HG03565 (cell line): ENCODE results near the gene PPP1R13L.
"Not testable (repeated sequence)": the region's sequence is repeated elsewhere in the genome, so short reads cannot be mapped to it uniquely, and the experiment has no call there.

ENCODE experiments used
- ATAC-seq: cut with Tn5 transposase; IDR thresholded peaks from one replicate; pipeline ENCODE4 v1.9.1; 2021; ENCODE audit warnings: mild to moderate bottlenecking, moderate library complexity; ENCODE audit not compliant: unreplicated experiment

Gene PPP1R13L

GRCh38 chr19:45431008-45431407, 26.1 kb upstream of the PPP1R13L start:
- not testable (repeated sequence) for ATAC-seq

DNA sequence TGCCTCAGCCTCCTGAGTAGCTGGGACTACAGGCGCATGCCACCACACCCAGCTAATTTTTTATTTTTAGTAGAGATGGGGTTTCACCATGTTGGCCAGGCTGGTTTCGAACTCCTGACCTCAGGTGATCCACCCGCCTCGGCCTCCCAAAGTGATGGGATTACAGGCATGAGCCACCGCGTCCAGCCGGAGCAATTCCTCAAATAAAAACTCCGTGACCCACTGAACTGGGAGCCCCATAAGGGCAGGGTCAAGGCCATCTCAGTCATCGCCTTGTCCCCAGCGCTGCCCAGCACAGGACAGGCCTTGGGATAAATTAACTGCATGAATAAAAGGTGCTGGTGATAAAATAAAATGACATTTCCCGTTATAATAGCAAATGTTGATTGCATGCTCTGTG, 25.0 kb upstream of the PPP1R13L start:
- not testable (repeated sequence) for ATAC-seq

GRCh38 chr19:45428384-45429231, 23.7 kb upstream of the PPP1R13L start:
- ATAC-seq: no peak

DNA sequence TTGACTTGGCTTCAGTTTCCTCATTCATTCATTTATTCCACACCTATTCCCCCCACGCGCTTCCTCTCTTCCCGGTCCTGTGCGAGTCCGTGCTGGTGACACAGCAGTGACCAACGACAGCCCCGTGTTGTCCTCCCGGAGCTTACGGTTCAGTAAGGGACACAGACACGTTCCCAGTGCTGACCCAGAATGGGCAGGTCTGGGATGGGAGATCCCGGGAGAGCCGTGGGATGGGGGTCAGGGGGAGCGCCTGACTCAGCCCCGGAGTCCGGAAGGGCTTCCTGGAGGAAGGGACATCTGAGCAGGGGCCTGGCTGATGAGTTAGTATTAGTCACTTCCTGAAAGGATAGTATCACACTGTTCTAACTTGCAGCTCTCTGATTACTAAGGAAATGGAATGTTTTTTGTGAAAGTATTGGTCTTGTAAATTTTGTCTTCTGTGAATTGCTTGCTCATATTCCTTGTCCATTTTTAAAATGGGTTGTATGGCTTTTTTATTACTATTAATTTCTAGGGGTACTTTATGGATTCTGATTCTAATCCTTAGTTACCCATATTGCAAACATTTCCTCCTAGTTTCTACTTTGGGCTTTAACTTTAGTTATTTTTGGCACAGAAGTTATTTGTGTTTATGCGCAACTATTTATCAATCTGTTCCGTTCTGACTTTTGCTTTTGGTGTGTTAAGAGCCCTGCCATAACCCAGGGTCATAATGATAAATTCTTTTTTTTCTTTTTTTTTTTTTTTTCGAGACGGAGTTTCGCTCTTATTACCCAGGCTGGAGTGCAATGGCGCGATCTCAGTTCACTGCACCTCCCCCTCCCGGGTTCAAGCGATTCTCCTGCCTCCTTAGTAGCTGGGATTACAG, 19.6 kb upstream of the PPP1R13L start:
- ATAC-seq: no peak

- peak; percentile 41 for ATAC-seq
These were observed 18.8 kb upstream of the PPP1R13L start, which contains the start of gene ERCC1 for GRCh38 chr19:45423589-45424190. Gene ERCC1, minus strand, starts transcription at chr19:45423917. Its CDS starts 543 bp downstream, at chr19:45423374.

DNA sequence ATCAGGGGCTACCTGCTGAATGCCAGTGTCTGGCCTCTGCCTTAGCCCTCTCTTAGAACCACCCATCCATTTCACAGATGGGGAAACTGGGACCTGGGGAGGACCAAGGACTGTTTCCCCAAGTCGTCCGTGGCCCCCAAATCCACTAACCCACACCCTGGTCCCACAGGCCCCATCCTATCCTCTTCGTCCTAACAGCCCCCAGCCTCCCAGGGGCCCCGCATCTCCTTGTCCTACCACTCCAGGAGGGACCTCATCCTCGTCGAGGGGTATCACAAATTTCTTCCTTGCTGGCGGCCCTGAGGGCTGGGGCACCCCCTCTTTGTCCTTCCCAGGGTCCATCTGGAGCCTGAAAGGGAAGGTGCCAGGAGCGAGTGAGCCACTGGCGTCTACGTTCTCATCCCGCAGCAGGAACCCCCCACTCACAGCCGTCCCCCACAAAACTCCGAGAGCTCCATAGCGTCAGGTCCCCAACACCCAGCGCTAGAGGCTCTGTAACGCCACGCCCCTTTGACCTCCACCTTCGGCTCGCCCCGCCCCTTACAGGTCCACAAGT, 18.2 kb upstream of the PPP1R13L start:
- ATAC-seq: no peak

GRCh38 chr19:45421947-45422498, 17.2 kb upstream of the PPP1R13L start:
- no peak for ATAC-seq

GRCh38 chr19:45420871-45421270, 16.0 kb upstream of the PPP1R13L start:
- ATAC-seq: no peak

- ATAC-seq: no peak
These were observed 15.5 kb upstream of the PPP1R13L start for GRCh38 chr19:45420356-45420755.

GRCh38 chr19:45419895-45420294, 15.0 kb upstream of the PPP1R13L start:
- ATAC-seq: no peak

DNA sequence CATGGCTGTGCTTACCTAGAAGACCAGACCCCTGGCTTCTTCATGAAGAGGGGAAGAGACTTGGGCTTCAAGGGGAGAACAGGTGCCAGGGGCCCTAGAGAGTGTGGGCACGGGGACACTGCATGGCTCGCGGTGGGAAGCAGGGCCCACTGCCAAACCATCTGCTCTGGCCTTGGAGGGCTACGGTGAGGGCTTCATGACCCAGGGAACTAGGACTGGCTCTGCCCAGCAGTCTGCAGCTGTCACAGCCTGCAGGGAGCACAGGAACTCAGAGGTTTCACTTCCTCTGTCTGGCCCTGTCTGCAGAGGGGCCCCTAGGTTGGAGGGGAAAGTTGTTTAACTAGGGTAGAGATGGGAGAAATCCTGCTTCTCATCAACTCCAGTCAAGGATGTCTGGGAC, 14.5 kb upstream of the PPP1R13L start:
- ATAC-seq: peak; percentile 35

- ATAC-seq: no peak
These were observed 13.9 kb upstream of the PPP1R13L start for GRCh38 chr19:45418802-45419201.

DNA sequence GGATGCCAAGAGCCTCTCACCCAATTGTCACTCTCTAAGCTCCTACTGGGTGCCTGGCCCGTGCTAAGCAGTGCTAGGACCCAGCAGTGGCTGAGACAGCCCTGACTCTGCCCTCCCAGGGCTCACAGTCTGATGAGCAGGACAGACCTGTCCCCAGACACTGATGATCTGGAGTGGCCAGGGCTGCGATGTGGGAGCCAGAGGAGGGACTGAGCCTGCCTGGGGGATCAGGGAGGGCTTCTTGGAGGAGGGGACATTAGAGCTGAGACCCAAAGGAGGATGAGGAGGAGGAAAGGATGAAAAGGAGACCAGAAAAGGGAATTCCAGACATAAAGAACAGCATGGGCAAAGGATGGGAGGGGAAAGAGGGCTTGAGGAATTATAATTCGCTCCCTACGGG, 12.3 kb upstream of the PPP1R13L start:
- ATAC-seq: no peak

DNA sequence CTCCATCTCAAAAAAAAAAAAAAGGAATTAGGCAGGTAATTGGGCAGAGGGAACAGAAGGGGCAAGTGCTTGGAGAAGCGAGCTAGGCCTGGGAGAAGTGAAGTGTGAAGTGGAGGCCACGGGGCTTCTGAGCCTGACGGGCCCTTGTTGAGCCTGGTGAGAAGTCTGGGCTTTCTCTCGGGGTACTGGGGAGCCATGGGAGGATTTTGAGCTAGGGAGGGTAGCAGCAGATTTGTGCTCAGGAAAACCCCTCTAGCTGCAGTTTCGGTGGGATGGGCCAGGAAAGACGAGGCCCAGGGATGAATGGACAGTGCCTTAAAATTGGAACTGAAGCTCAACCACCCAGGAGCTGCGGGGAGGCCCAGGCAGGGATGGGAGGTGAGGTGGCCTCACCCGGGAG, 9.6 kb upstream of the PPP1R13L start:
- ATAC-seq: no peak

GRCh38 chr19:45413497-45413896, 8.6 kb upstream of the PPP1R13L start:
- ATAC-seq: no peak

DNA sequence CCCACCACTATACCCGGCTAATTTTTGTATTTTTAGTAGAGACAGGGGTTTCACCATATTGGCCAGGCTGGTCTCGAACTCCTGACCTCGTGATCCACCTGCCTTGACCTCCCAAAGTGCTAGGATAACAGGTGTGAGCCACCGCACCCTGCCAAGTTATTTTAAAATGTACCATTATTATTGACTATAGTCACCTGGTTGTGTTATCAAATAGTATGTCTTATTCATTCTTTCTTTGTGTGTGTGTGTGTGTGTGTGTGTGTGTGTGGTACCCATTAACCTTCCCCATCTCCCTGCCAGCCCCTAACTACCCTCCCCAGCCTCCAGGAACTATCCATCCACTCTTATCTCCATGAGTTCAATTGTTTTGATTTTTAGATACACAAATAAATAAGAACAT, 5.5 kb upstream of the PPP1R13L start:
- not testable (repeated sequence) for ATAC-seq

- no peak for ATAC-seq
These were observed 4.7 kb upstream of the PPP1R13L start for GRCh38 chr19:45409557-45409920.

GRCh38 chr19:45408830-45409556, 4.1 kb upstream of the PPP1R13L start:
- no peak for ATAC-seq

DNA sequence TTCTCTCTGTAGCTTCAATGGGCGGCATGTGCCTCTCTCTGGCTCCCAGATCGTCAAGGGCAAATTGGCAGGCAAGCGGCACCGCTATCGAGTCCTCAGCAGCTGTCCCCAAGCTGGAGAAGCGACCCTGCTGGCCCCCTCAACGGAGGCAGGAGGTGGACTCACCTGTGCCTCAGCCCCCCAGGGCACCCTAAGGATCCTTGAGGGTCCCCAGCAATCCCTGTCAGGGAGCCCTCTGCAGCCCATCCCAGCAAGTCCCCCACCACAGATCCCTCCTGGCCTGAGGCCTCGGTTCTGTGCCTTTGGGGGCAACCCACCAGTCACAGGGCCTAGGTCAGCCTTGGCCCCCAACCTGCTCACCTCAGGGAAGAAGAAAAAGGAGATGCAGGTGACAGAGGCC, 3.3 kb upstream of the PPP1R13L start:
- no peak for ATAC-seq

DNA sequence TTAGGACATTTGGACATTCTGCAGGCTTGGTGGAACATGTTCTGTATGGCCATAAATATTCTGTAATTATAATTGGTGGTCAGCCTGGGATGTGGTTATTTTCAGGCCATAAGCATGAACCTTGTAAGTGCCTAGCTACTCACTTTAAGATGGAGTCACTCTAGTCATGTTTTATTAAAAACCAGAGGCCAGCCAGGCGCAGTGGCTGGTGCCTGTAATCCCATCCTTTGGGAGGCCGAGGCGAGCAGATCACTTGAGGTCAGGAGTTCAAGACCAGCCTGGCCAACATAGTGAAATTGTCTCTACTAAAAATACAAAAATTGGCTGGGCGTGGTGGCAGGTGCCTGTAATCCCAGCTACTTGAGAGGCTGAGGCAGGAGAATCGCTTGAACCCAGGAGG, 2.7 kb upstream of the PPP1R13L start:
- ATAC-seq: not testable (repeated sequence)
